Omental fat pad (tissue), 4 donors: Measurements from ENCODE around the gene HAPLN3. TPM values are rescaled to one million over a fixed set of nuclear protein-coding genes. Genes with fewer than 3 reads are reported as not detected.

ENCODE experiments used
- ATAC-seq: fragments of 150-250 bp; one replicate; pipeline ENCODE4 v1.9.1; 2016; ENCODE audit warnings: mild to moderate bottlenecking, moderate library complexity; ENCODE audit not compliant: low FRiP score
- DNase-seq: peaks from one replicate; pipeline ENCODE4 v3.0.0-alpha.2; 2019; ENCODE audit warnings: low spot score
- total RNA-seq, 4 donors: library from RNA; depleted of rRNA; stranded (reverse); fragments of >200 nt; gene quantifications; one replicate each; pipeline ENCODE4 v1.1.0, GENCODE V29; 2016
- TF ChIP-seq, protein P1 (sequence below), 3 donors: fragments of 450-650 bp; IDR thresholded peaks; one replicate each; pipeline ENCODE4 v1.5.1; 2016 to 2017; ENCODE audit warnings: antibody characterized with exemption in 3 of 3, mild to moderate bottlenecking in 3 of 3, moderate library complexity in 2 of 3

HAPLN3 gene
- total RNA-seq, 4 donors from 2014 or later: 7.2 to 56.2 (median 31.0) TPM

DNA sequence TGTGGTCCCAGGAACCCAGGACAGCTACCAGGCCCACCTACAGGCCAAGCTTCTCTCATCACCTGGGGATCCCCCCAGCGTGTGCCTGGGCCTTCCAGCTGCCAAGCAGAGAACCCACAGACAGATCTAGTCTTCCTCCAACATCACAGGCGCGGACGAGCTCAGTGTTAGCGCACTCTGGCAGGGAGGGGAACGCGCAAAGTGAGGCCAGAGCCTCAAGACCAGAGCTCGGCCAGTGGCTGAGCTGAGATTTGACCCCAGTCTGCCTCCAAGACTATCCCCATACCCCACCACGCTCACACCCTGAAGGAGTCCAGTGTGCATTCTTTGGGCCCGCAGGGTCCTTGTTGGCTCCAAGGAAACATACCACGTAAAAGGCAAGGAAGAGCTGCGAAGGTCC lies 12.8 kb upstream of the HAPLN3 start:
- DNase-seq: no peak
- TF ChIP-seq, protein P1, sequence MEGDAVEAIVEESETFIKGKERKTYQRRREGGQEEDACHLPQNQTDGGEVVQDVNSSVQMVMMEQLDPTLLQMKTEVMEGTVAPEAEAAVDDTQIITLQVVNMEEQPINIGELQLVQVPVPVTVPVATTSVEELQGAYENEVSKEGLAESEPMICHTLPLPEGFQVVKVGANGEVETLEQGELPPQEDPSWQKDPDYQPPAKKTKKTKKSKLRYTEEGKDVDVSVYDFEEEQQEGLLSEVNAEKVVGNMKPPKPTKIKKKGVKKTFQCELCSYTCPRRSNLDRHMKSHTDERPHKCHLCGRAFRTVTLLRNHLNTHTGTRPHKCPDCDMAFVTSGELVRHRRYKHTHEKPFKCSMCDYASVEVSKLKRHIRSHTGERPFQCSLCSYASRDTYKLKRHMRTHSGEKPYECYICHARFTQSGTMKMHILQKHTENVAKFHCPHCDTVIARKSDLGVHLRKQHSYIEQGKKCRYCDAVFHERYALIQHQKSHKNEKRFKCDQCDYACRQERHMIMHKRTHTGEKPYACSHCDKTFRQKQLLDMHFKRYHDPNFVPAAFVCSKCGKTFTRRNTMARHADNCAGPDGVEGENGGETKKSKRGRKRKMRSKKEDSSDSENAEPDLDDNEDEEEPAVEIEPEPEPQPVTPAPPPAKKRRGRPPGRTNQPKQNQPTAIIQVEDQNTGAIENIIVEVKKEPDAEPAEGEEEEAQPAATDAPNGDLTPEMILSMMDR (IDR thresholded peaks at IDR 0.05): no peak
- ATAC-seq: no peak

DNA sequence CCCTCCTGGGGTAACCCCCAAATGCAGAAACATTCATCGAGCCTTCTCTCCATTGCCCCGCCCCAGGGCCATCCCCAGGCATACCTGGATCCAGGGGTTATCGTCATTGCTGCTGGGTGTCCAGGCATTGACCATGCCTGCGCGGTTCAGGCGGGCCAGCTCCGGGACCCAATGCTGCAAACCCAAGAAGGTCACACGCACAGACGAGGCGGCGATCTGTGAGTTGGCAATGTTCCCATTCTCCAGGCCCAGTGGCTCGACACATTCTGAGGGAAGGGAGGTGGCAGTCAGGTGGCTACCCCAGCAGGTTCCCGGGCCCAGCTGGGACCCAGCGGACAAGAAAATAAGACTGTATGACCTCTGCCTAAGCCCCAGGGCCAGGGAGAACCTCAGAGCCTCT lies 11.8 kb upstream of the HAPLN3 start:
- DNase-seq (no peak), ATAC-seq (no peak)
- TF ChIP-seq, protein P1 (IDR thresholded peaks at IDR 0.05): no peak

DNA sequence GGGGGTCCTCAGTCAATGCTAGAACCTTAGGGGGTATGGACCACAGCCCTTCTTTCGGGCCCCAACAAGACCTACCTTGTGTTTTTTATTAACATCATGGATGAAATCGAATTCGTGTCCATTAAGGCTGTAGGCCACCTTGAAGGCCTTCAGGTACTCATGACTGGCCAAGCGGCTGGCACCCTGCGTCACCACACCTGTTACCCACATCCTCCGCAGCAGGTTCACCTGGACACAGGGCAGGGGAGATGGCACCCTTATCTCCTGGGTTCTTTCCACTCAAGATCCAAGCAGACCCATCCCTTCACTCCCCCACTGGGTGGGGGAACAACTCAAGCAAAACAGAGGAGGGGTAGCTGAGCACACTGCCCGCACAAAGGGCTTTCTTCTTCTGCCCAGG lies 11.2 kb upstream of the HAPLN3 start:
- DNase-seq (no peak), ATAC-seq (no peak)
- TF ChIP-seq, protein P1 (IDR thresholded peaks at IDR 0.05): no peak

DNA sequence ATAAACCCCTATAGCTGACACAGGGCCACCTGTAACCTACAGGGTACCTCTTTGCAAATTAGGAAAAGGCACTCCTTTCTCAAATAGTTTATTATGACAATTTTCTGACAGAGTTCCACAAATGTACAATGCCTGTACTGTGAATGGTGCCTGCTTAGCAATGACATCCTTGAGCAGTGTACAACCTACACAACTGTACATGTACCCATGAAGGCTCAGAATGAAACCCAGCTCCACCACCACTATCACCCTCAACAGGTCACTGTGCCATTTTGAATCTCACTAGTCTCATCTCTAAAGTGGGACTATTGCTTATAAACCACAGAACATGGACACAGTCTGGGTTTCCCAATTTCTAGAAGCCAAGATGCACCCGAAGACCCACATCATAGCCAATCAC lies 10.8 kb upstream of the HAPLN3 start:
- DNase-seq (no peak), ATAC-seq (no peak)
- TF ChIP-seq, protein P1 (IDR thresholded peaks at IDR 0.05): no peak

DNA sequence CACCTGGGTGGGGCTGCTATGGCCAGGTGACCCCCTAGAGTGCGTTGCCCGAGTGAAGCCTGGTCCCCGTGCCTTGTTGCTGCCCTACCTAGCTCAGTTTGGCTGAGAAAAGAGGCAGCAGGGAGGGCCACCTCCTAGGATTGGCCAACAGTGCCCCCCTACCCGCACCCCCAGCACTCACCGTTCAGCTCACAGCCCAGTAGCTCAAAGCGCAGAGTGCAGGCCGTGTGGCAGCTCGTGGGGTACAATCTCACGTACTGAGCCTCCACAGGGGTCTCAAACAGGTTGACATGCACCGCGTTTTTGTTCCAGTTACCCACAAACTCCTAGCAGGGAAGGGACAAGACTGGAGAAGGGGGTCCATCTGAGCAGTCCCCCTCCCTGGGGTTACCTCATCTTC lies 10.2 kb upstream of the HAPLN3 start:
- TF ChIP-seq, protein P1 (IDR thresholded peaks at IDR 0.05): no peak
- no peak for DNase-seq
- ATAC-seq: no peak

DNA sequence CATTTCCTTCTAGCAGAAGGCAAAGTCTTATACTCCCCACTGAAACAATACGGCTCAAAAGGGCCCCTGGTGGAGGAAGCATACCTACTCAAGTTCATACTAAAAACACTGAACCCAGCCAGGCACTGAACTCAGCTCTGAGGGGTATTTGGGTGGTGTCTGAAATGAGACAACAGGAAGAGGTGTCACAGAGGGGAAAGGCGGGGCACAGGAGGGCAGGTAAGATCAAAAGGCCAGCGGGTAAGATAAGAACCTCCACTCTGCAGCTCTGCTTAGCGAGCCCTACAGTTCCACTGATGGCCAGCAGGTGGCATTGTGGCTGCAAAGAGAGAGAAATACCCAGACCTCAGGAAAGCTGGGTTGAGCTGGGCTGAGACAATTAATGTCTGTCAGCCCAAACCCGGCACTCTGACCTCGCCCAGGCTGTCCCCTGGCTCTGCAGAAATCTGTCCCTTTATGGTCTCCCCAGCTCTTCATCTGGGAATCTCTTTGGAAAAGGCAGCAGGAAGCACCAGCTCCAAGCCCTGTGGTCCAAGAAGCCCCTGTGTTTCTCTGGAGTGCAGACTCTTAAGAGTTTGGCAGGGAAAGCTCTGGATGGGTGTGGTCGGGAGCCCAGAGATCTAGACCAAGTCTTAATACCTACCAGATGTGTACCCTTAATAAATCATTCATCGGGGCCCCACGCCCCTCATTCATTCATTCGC lies 9.4 kb upstream of the HAPLN3 start:
- TF ChIP-seq, protein P1 (IDR thresholded peaks at IDR 0.05): peak in 2 of 3 donors; percentile 84 to 87
- ATAC-seq: peak; percentile 66
- DNase-seq: peak; percentile 88

DNA sequence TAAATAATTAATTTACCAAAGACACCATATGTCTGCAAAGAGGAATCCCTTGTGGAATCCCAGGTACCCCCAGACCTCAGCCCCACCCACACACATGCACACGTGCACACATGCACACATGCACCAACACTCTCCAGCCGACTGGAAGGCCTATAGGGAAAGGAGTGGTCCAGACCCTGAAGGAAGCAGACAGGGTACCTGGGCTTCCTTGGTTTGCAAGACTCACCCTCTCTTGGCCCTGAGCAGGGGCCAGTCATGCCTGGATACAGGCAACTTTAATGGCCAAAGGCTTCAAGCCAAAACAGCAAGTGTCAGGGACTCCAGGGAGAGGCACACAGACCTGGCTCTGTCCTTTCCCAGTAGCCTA lies 8.9 kb upstream of the HAPLN3 start:
- DNase-seq (no peak), ATAC-seq (no peak)
- TF ChIP-seq, protein P1 (IDR thresholded peaks at IDR 0.05): no peak
